Activated CD4-positive, alpha-beta T cell treated with anti-CD3 and anti-CD28 coated beads, Interleukin-2, amount 10 ng/mL, durations not matched to agents 24 days and 14 days (primary cell): ENCODE data around the gene BUB1B. TPM values are rescaled to one million over a fixed set of nuclear protein-coding genes. Genes with fewer than 3 reads are reported as not detected.
A peak's percentile ranks its signal among the peaks of the same experiment; 100 is the strongest.
"Not testable (repeated sequence)": the region's sequence is repeated elsewhere in the genome, so short reads cannot be mapped to it uniquely, and the experiment has no call there.

Experiments used
- DNase-seq: peaks from one replicate; pipeline ENCODE4 v3.0.0; 2022
- H3K27ac Mint-ChIP-seq: one replicate; pipeline ENCODE4 v1.8.0; 2022; ENCODE audit warnings: mild to moderate bottlenecking, mixed read lengths
- H3K27me3 Mint-ChIP-seq: one replicate; pipeline ENCODE4 v1.8.0; 2022; ENCODE audit warnings: mixed read lengths
- H3K36me3 Mint-ChIP-seq: one replicate; pipeline ENCODE4 v1.8.0; 2022; ENCODE audit warnings: low read depth, mild to moderate bottlenecking, mixed read lengths
- H3K4me1 Mint-ChIP-seq: one replicate; pipeline ENCODE4 v1.8.0; 2021; ENCODE audit warnings: mixed read lengths
- H3K4me3 Mint-ChIP-seq: one replicate; pipeline ENCODE4 v1.8.0; 2022; ENCODE audit warnings: mild to moderate bottlenecking, moderate library complexity, mixed read lengths
- H3K9me3 Mint-ChIP-seq: one replicate; pipeline ENCODE4 v1.8.0; 2021; ENCODE audit warnings: mixed read lengths
- intact Hi-C: fragments of 100-400 bp; cut with micrococcal nuclease; formaldehyde crosslinking; loops from one replicate; pipeline ENCODE4 v1.15.1; 2023
- total RNA-seq: library from RNA; stranded (reverse); gene quantifications from 2 replicates; pipeline ENCODE4 v1.2.3, GENCODE V29; 2022

Gene BUB1B, protein sequence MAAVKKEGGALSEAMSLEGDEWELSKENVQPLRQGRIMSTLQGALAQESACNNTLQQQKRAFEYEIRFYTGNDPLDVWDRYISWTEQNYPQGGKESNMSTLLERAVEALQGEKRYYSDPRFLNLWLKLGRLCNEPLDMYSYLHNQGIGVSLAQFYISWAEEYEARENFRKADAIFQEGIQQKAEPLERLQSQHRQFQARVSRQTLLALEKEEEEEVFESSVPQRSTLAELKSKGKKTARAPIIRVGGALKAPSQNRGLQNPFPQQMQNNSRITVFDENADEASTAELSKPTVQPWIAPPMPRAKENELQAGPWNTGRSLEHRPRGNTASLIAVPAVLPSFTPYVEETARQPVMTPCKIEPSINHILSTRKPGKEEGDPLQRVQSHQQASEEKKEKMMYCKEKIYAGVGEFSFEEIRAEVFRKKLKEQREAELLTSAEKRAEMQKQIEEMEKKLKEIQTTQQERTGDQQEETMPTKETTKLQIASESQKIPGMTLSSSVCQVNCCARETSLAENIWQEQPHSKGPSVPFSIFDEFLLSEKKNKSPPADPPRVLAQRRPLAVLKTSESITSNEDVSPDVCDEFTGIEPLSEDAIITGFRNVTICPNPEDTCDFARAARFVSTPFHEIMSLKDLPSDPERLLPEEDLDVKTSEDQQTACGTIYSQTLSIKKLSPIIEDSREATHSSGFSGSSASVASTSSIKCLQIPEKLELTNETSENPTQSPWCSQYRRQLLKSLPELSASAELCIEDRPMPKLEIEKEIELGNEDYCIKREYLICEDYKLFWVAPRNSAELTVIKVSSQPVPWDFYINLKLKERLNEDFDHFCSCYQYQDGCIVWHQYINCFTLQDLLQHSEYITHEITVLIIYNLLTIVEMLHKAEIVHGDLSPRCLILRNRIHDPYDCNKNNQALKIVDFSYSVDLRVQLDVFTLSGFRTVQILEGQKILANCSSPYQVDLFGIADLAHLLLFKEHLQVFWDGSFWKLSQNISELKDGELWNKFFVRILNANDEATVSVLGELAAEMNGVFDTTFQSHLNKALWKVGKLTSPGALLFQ
- 69.3 and 73.1 TPM in 2 replicates for total RNA-seq

DNA sequence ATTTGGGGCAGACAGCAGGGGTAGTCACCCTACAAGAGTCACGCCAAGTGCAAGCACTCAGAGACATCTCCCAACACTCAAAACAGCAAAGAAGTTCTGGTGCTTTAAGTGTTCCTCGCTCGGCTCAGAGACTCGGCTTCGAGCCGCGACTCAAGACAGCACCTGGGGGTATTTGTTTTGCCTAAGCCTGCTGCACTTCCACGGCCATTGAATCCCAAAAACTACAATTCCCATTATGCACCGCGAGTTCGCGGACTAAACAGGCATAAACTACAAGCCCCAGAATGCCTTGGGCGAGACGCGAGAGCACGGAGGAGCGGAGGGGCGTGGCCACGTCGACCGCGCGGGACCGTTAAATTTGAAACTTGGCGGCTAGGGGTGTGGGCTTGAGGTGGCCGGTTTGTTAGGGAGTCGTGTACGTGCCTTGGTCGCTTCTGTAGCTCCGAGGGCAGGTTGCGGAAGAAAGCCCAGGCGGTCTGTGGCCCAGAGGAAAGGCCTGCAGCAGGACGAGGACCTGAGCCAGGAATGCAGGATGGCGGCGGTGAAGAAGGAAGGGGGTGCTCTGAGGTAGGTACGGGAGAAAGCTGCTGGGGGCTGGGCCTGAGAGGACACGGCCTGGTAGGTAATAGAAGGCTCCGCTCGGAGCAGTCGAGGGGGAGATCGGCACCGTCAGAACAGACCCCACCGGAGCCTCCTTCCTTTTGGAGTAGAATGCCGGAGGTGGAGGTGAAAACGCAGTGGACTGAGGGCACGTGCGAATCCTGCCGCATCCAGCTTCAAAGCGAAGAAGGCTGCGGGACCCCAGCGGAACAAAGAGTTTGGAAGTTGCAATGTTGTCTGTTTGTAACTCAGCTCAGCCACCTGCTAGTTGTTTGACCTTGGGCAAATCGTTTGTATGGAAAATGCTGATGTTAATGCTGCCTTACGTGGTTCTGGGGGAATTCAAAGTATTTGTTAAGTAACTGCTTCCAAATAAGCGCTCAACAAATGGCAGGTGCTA is at the start of gene BUB1B:
Gene BUB1B (plus strand): TSS at position 381 of the 1,000 bp plus-strand sequence. CDS start 152 bp downstream, at position 533.
- Mint-ChIP-seq H3K27me3 (no peaks in the 10 kb centered on the region), H3K27ac (no peak within 1 kb of the TSS), H3K9me3 (no peaks in the 10 kb centered on the region), H3K4me1 (peaks cover 13% of the 10 kb centered on the region), H3K36me3 (peaks cover 13% of the 10 kb centered on the region), H3K4me3 (no peak within 1 kb of the TSS)
- intact Hi-C loops = loop anchor here (1.0 to 5.0 kb wide), 4 partner anchors 36 to 379 kb away; partner anchors contain the start of genes BMF, FSIP1 and SRP14
- peak; percentile 99 for DNase-seq

DNA sequence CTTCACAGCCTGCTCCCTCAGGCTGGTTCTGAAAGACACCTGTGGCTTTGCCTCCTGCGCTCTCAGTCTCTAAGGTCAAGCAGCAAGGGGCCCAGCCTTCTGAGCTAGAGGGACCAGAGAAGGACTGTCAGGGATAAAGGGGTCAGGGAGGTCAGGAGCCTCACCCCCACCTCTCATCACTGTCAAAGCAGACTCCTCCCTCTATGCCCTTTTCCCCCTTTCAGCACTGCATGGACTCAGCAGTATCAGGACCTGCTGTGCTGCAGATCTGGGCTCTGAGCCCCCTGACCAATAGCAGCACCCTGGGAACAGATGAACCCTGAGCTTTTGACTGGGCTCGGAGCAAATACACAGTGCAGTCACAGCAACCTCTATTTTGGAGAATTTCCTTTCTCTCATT is 49.0 kb upstream of the BUB1B start:
- peaks cover 44% of the 10 kb centered on the region for H3K4me1 Mint-ChIP-seq
- no peak overlapping the region for H3K4me3 Mint-ChIP-seq
- H3K36me3 Mint-ChIP-seq = no peaks in the 10 kb centered on the region
- no peaks in the 10 kb centered on the region for H3K9me3 Mint-ChIP-seq
- H3K27me3 Mint-ChIP-seq = peaks cover 10% of the 10 kb centered on the region
- intact Hi-C loops = no loop called here
- DNase-seq = no peak
- H3K27ac Mint-ChIP-seq = no peak overlapping the region

DNA sequence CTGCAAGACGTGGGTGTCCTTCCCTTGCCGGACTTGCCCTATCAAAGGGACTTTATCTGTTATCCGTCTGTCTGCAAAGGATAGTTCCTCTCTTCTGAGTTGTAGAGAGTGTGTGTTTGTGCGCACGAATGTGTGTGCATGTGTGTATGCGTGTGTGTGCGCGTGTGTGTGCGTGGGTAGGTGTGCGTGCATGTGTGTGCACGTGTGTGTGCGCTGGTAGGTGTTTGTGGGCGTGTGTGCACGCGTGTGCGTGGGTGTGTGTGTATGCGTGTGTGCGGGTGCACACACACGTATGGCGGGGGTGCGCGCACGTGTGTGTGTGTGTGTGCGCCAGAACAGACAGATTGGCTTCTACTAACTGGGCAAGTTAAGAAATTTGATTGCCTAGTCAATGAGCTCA is 48.1 kb upstream of the BUB1B start:
- H3K4me3 Mint-ChIP-seq = no peak overlapping the region
- intact Hi-C loops = no loop called here
- no peak for DNase-seq
- H3K27me3 Mint-ChIP-seq = peaks cover 10% of the 10 kb centered on the region
- H3K27ac Mint-ChIP-seq = no peak overlapping the region
- H3K4me1 Mint-ChIP-seq = peaks cover 36% of the 10 kb centered on the region
- no peaks in the 10 kb centered on the region for H3K9me3 Mint-ChIP-seq
- no peaks in the 10 kb centered on the region for H3K36me3 Mint-ChIP-seq

DNA sequence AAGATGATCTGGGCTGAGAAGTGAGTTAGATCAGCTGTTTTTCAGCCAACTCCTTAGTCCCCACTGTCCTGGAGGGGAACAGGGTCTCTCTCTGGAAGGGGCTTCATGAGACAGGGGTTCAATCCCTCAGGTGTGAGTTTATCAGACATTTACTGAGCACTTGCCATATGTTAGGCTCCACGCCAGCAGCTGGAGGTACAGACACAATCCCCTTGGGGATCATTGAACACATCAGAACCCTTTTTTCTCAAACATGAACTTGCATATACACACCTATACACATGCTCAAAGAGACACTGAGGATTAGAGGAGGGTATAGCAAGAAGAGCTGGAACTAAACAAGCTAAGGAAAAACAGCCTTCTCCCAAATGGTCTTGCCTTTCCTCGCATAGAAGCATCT is 46.7 kb upstream of the BUB1B start:
- DNase-seq = no peak
- Mint-ChIP-seq H3K27ac (no peak overlapping the region), H3K4me1 (peaks cover 28% of the 10 kb centered on the region), H3K4me3 (no peak overlapping the region), H3K9me3 (no peaks in the 10 kb centered on the region), H3K27me3 (peaks cover 10% of the 10 kb centered on the region), H3K36me3 (no peaks in the 10 kb centered on the region)
- intact Hi-C loops = no loop called here

DNA sequence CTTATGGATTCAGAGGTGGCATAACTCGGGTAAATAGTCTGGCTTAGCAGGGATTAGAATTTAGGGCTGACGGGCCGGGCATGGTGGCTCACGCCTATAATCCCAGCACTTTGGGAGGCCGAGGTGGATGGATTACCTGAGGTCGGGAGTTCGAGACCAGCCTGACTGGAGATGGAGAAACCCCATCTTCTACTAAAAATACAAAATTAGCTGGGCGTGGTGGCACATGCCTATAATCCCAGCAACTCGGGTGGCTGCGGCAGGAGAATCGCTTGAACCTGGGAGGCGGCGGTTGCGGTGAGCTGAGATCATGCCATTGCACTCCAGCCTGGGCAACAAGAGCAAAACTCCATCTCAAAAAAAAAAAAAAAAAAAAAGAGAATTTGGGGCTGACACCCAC is 45.8 kb upstream of the BUB1B start:
- H3K4me3 Mint-ChIP-seq, H3K36me3 Mint-ChIP-seq, DNase-seq, H3K9me3 Mint-ChIP-seq, intact Hi-C loops, H3K27ac Mint-ChIP-seq, H3K27me3 Mint-ChIP-seq: not testable (repeated sequence)
- peaks cover 24% of the 10 kb centered on the region for H3K4me1 Mint-ChIP-seq

DNA sequence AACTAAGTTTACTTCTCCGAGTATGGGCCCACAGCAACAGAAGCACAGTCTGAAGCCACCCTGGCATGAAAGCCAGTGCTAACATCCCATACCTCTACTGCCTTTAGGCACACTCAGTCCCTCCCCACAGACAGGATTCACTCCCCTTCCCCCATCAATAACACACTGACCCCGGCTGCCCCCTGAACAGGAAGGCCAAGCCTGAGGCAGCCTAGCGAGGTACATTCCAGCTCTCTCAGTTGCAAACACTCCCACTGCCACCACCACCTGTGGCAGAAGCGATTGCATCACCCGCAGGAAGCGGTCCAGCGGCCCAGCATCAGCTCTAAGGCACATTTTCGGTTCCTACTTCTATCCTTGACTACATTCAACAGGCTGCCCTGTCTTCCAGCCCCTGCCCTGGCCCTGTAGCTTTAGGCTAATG is 45.2 kb upstream of the BUB1B start:
- no peaks in the 10 kb centered on the region for H3K36me3 Mint-ChIP-seq
- peak overlapping the region; percentile 74 for H3K27ac Mint-ChIP-seq
- H3K9me3 Mint-ChIP-seq = no peaks in the 10 kb centered on the region
- H3K27me3 Mint-ChIP-seq = peaks cover 10% of the 10 kb centered on the region
- DNase-seq = peak; percentile 88
- peaks cover 24% of the 10 kb centered on the region for H3K4me1 Mint-ChIP-seq
- intact Hi-C loops = no loop called here
- H3K4me3 Mint-ChIP-seq = peak overlapping the region; percentile 39

DNA sequence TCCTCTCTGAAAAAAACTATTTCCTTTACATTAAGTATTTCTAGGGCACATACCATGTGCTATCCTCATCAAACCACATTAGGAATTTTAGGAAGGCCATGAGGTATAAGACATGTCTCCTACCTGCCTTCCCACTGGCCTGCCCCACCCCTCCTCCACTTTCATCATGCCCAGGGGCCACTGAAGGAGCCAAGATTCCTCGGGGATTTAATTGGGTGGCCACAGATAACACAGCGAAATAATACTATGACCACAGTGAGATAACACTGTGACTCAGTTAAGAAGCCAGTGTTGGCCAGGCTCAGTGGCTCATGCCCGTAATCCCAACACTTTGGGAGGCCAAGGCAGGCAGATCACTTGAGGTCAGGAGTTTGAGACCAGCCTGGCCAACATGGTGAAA is 42.4 kb upstream of the BUB1B start:
- H3K36me3 Mint-ChIP-seq = no peaks in the 10 kb centered on the region
- no peaks in the 10 kb centered on the region for H3K9me3 Mint-ChIP-seq
- peaks cover 7% of the 10 kb centered on the region for H3K27me3 Mint-ChIP-seq
- peaks cover 21% of the 10 kb centered on the region for H3K4me1 Mint-ChIP-seq
- intact Hi-C loops = no loop called here
- no peak overlapping the region for H3K4me3 Mint-ChIP-seq
- DNase-seq = no peak
- H3K27ac Mint-ChIP-seq = no peak overlapping the region

DNA sequence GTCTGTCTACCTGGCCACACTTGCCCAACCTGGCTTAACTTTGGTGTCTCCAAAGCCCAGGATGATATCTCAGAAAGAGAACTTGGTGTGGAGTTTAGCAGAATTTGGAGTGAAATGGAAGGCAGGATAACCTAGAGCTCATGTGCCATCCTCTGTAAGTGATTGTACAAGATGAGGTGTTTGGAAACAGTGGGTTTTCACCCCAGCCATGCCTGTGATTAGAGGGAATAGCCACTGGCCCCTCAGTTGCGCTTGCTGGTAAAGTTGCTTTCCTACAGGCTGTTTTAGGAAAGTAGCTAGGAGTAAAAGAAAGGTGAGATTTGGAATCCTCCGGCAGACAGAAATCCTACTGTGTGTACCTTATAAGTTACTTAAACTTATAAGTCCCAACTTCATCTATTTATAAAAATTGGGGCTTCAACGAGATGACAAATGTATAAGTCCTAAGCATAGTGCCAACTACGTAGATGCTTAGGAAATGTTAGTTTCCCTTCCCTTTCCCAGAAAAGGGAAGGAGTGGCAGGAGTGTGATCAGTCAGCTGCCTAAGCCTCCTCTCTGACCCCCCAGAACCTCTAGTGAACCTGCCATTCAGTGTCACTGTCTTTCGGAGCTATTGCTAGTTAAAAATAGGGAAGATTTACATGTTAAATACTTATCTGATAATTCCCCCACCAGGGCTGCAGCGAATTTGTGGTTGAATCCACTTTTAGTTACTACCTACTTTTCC is 38.8 kb upstream of the BUB1B start:
- Mint-ChIP-seq H3K9me3 (no peaks in the 10 kb centered on the region), H3K36me3 (no peaks in the 10 kb centered on the region), H3K27me3 (peaks cover 7% of the 10 kb centered on the region), H3K4me1 (no peaks in the 10 kb centered on the region), H3K27ac (no peak overlapping the region), H3K4me3 (no peak overlapping the region)
- intact Hi-C loops = no loop called here
- no peak for DNase-seq

DNA sequence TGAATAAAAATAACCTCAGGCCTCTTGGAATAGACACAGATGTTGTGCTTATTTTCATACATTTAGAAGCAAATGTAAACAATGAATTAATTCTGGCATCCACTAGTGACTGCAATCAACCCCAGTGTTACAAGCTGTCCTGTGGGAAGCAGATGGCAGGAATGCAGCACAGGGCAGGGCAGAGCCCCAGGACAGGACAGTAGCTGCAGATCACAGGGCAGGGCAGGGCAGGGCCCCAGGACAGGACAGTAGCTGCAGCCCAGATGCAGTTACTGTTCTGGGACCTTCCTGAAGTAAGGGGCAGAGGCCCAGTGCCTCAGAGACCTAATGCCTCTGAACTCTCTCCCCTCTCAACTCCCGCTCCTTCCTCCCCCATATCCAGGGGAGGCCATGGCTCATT is 37.9 kb upstream of the BUB1B start:
- H3K4me1 Mint-ChIP-seq, H3K9me3 Mint-ChIP-seq, intact Hi-C loops, DNase-seq, H3K4me3 Mint-ChIP-seq, H3K27ac Mint-ChIP-seq, H3K36me3 Mint-ChIP-seq, H3K27me3 Mint-ChIP-seq: not testable (repeated sequence)

DNA sequence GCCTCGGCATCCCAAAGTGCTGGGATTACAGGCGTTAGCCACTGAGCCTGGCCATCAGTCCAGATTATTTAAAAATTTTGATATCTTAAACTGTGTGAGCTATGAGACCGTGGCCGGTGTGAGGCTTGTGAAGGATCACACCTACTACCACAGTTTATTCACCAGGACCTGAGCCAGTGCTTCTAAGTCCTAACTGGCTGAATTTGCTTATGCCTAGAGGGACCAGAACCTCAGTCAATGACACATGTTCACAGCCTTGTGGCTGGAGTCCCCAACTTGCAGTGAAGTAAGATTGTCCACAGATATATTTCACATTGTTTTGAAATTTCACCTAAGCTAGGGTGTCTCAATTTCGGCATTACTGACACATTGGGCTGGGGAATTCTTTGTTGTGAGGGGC is 37.0 kb upstream of the BUB1B start:
- H3K36me3 Mint-ChIP-seq, H3K9me3 Mint-ChIP-seq, H3K4me1 Mint-ChIP-seq, intact Hi-C loops, H3K4me3 Mint-ChIP-seq, DNase-seq, H3K27ac Mint-ChIP-seq, H3K27me3 Mint-ChIP-seq: not testable (repeated sequence)

DNA sequence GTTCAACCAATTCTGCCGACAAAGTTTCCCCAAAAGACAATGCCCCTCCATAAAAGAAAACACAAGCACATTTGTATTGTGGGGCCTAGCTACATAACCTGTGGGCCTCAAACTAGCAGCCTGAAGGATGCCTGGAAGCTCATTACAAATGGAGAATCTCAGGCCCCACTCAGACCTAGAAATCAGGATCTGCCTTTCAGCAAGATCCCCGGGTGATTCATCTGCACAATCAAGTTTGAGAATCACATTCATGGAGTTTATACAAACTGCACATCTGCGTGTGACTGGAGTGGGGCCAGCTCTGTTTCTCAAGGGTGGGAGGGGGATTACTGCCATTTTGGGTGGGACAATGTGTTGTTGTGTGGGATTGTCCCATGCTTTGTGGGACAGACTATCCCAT is 36.5 kb upstream of the BUB1B start:
- intact Hi-C loops, H3K4me3 Mint-ChIP-seq, H3K27me3 Mint-ChIP-seq, H3K36me3 Mint-ChIP-seq, H3K4me1 Mint-ChIP-seq, H3K27ac Mint-ChIP-seq, H3K9me3 Mint-ChIP-seq: not testable (repeated sequence)
- peak; percentile 59 for DNase-seq

DNA sequence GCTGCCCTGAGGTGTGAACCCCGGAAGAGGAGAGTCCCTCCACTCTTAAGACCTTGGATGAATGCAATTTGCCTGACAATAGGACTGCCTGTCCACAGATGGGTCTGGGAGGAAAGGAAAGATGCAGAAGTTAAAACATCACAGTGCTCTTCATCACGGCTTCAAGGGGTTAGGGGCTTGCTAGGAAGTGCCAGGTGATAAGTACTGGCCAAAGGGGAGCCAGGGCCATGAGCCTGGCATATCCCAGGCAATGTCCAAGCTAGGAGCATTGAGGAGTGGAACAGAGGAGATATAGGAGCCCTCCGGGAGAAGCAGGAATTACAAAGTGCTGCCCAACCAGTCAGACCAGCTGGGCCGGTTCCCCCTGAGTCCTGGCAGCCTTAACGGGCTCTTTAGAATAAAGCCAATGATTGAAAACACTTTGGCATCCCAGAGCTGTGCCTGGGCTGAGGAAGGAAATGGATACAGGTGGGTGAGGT is 36.0 kb upstream of the BUB1B start:
- peak; percentile 55 for DNase-seq
- H3K4me3 Mint-ChIP-seq, H3K36me3 Mint-ChIP-seq, H3K4me1 Mint-ChIP-seq, H3K9me3 Mint-ChIP-seq, H3K27ac Mint-ChIP-seq, H3K27me3 Mint-ChIP-seq, intact Hi-C loops: not testable (repeated sequence)
